AG04449 (cell line): ENCODE data around the gene RASL10A.

Experiments
- CTCF ChIA-PET: fragments of 350-600 bp; formaldehyde crosslinking; extraction: SDS; loops from one replicate; lab custom pipeline; 2021; ENCODE audit warnings: antibody characterized with exemption; lab: Yijun Ruan, JAX
- POLR2A ChIA-PET: fragments of 400-600, 350-600 bp; formaldehyde crosslinking; extraction: SDS; loops from one replicate; lab custom pipeline; 2020; ENCODE audit warnings: antibody characterized with exemption, inconsistent platforms; lab: Yijun Ruan, JAX
- DNase-seq: peaks from one replicate; pipeline ENCODE4 v3.0.0-alpha.2; 2010; ENCODE audit warnings: low read depth, low spot score
- H3K4me3 ChIP-seq: 2 replicates; pipeline ENCODE4 v1.5.1; 2011; ENCODE audit warnings: low read depth, mild to moderate bottlenecking, control low read depth, low read length
- CTCF ChIP-seq: IDR thresholded peaks from one replicate; pipeline ENCODE4 v1.5.1; 2011; ENCODE audit warnings: mild to moderate bottlenecking, moderate library complexity, low read length, control low read depth, inconsistent platforms; ENCODE audit not compliant: insufficient read depth; ENCODE audit errors: missing control alignments

The RASL10A gene

GRCh38 chr22:29308148-29308790, 7.2 kb downstream of the RASL10A start:
- no peak for DNase-seq

GRCh38 chr22:29307596-29308147, 7.8 kb downstream of the RASL10A start:
- CTCF ChIA-PET = interaction anchor here (1.5 to 4.3 kb wide), 5 partner anchors 21 to 222 kb away, joined by 3 to 48 read pairs (median 7); no protein-coding TSS in a partner anchor
- peak overlapping the region; percentile 62 for H3K4me3 ChIP-seq
- POLR2A ChIA-PET = interaction anchor here (1.4 to 1.5 kb wide), 2 partner anchors 13 to 246 kb away, joined by 4 read pairs; partner anchors contain the start of gene THOC5
- TF ChIP-seq CTCF = no peak
- no peak for DNase-seq

More at GRCh38 chr22:29308148-29308790, 7.2 kb downstream of the RASL10A start:
- POLR2A ChIA-PET = no interaction called here
- H3K4me3 ChIP-seq = peak overlapping the region; percentile 12
- no peak for TF ChIP-seq CTCF
- CTCF ChIA-PET = interaction anchor here (0.7 to 4.3 kb wide), 4 partner anchors 11 to 50 kb away, joined by 3 to 48 read pairs (median 3); no protein-coding TSS in a partner anchor

DNA sequence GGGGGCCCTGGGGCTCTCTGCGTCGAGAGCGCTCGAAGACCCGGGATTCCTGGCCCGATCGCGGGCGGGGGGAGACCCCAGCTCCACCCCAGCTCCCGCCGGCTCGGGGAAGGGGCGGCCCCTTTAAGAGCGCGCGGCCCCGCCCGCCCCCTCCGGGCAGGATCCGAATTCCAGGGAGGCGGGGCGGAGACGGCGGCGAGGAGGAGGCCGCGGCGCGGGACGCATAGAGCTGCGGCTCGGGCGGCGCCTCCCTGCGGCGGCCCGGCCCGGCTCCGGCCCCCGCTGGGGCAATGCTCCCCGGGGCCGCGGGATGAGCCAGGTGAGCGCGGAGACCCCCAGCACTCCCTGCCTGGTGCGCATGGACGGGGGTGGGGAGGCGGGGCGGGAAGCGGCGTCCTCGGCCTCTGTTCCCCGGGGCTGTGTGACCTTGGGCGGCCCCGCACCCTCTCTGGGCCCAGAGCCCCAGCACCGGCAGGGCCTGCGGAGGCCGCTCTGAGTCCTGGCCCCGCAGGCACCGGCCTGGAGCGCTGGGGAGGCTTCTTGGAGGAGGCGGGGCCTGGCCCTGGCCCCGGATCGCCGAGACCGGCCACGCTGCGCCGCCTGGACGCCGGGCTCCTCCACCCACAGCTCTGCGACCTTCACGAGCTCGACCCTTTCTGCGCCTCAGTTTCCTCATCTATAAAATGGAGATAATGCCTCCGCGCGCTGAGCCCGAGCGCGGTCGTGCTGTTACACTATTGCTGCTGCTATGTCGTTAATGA, 8.5 kb downstream of the RASL10A start:
- DNase-seq = no peak
- POLR2A ChIA-PET = interaction anchor here (1.4 to 1.5 kb wide), 2 partner anchors 13 to 247 kb away, joined by 4 read pairs; partner anchors contain the start of gene THOC5
- CTCF ChIA-PET = interaction anchor here (0.7 to 4.3 kb wide), 19 partner anchors 10 to 780 kb away, joined by 3 to 48 read pairs (median 6); partner anchors contain the start of gene AP1B1
- TF ChIP-seq CTCF = no peak
- peak overlapping the region; percentile 62 for H3K4me3 ChIP-seq

- peak; percentile 89 for TF ChIP-seq CTCF
- CTCF ChIA-PET = interaction anchor here (0.7 to 4.3 kb wide), 23 partner anchors 9 to 781 kb away, joined by 3 to 48 read pairs (median 4); partner anchors contain the start of gene AP1B1
- H3K4me3 ChIP-seq = peak within 1 kb of the TSS; percentile 62
- POLR2A ChIA-PET = interaction anchor here (0.6 to 1.5 kb wide), 4 partner anchors 14 to 286 kb away, joined by 3 to 4 read pairs (median 4); partner anchors contain the start of gene THOC5
- DNase-seq = no peak
These were observed 9.2 kb downstream of the RASL10A start, which contains the start of gene GAS2L1 for GRCh38 chr22:29306175-29306834. TSS of gene GAS2L1 (plus strand) at chr22:29306650. CDS start at chr22:29308106, 1,456 bp downstream.

GRCh38 chr22:29305836-29306174, 9.7 kb downstream of the RASL10A start:
- no peak for DNase-seq
- no peak for TF ChIP-seq CTCF
- CTCF ChIA-PET = interaction anchor here (0.9 to 4.3 kb wide), 20 partner anchors 8 to 224 kb away, joined by 3 to 48 read pairs (median 6); no protein-coding TSS in a partner anchor
- POLR2A ChIA-PET = interaction anchor here (0.6 kb wide), 2 partner anchors 234 to 286 kb away, joined by 3 read pairs; no protein-coding TSS in a partner anchor
- H3K4me3 ChIP-seq = peak overlapping the region; percentile 62
